ENCODE results near the gene CAMK1D.

DNA sequence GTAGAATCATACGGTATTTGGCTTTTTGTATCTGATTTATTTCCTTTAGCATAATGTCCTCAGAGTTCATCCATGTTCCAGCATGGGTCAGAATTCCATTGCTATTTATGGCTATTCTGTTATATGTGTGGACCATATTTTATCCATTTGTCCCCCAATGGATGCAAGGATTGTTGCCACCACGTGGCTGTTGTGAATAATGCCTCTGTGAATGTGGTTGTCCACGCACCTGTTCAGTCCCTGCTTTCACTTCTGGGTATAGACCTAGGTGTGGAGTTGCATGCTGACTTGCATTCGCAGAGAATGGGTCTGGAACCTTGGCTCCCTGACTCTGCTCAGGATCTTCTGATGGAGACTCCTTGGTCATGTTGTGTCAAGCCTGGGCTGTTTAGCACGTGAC, 199.9 kb downstream of the CAMK1D start:
- TF ChIP-seq, protein P1, sequence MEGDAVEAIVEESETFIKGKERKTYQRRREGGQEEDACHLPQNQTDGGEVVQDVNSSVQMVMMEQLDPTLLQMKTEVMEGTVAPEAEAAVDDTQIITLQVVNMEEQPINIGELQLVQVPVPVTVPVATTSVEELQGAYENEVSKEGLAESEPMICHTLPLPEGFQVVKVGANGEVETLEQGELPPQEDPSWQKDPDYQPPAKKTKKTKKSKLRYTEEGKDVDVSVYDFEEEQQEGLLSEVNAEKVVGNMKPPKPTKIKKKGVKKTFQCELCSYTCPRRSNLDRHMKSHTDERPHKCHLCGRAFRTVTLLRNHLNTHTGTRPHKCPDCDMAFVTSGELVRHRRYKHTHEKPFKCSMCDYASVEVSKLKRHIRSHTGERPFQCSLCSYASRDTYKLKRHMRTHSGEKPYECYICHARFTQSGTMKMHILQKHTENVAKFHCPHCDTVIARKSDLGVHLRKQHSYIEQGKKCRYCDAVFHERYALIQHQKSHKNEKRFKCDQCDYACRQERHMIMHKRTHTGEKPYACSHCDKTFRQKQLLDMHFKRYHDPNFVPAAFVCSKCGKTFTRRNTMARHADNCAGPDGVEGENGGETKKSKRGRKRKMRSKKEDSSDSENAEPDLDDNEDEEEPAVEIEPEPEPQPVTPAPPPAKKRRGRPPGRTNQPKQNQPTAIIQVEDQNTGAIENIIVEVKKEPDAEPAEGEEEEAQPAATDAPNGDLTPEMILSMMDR (IDR thresholded peaks at IDR 0.05; ENCODE audit: low read depth, low read length, poor library complexity, severe bottlenecking), result peak; percentile 33
- TF ChIP-seq EZH2phosphoT487 (IDR thresholded peaks at IDR 0.05; ENCODE audit: borderline replicate concordance, low read length), result no peak

Data from DOHH2 (cell line).